ENCODE measurements around the gene ANXA5.

DNA sequence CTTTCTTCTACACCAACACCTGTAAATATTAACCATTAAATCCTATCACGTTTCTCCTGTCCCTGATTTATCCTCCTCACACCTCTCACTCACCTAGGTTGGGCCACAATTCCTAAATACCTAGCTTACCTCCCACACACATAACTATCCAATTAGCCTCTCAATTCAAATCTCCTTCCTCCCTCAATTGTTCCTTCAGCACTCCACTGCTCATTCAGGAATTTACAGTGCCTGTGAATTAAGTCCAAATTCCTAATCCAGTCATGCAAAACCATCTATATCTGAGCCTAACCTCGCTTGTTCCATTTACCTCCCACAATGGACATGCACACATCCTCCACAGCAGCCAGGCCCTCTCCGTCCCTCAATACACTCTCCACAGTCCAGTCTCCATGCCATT lies 17.5 kb downstream of the ANXA5 start:
- TF ChIP-seq POLR2A (IDR thresholded peaks at IDR 0.05), result no peak
- no peak for TF ChIP-seq POLR2AphosphoS5 (IDR thresholded peaks at IDR 0.05)
